ENCODE measurements around the gene LTB4R. TPM values are rescaled to one million over a fixed set of nuclear protein-coding genes. Genes with fewer than 3 reads are reported as not detected.
"Not testable (repeated sequence)": the region's sequence is repeated elsewhere in the genome, so short reads cannot be mapped to it uniquely, and the experiment has no call there.

The LTB4R gene
- polyA plus RNA-seq, 2 of the 4 experiments (the other 2 are of a cell fraction) = 8.3 to 10.2 TPM

DNA sequence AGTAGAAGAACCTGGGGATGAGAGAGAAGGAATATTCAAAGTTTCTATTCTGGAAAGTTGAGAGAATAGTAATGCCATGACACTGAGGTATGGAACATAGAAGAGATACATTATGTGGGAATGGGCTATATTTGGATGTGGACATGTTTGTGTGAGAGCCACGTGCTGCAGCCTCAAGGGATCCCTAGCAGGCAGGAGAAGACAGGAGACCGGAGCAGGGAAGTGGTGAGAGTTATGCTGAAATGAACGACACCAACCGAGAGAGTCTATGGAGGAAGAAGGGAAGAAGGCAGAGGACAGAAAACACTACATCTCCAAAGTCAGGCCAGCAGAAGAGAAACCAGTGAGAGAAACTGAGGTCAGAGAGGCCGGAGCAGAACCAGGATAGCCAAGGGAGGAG lies 38.4 kb downstream of the LTB4R start (continued):
- no peak for TF ChIP-seq HOXB13 (CRISPR knock-in tag; IDR thresholded peaks at IDR 0.05; ENCODE audit: low read depth)

DNA sequence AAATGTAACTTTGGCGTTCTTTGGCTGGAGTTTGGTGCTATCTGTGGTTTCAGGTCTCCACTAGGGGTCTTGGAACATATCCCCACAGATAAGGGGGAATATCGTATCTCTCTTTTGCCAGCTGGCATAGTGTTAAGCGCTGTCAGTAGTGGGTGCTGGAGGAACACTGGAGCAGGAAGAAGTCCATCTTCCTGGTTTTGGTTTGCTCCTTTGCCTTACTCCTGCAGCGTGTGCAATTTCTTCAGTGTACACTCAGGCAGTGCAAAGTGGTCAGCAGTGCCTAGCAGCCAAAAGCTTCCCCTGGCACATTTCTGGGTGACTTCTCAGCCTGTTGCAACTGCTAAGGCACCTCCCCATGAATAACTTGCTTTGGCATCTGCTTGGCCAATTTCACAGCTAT lies 40.2 kb downstream of the LTB4R start:
- Histone ChIP-seq H3K9me3 (no peaks in the 10 kb centered on the region), H3K4me3 (no peak overlapping the region), H3K4me2 (no peak overlapping the region), H3K27ac (no peak overlapping the region), H3K4me1 (peaks cover 17% of the 10 kb centered on the region)
- peak; percentile 55 to 70; a peak in 4 of 6 replicates for ATAC-seq
- no peak for FAIRE-seq
- 43% methylated on average over 4 of the region's 4 CpGs for WGBS (ENCODE audit: missing lambda C conversion rate)
- ChIA-PET POLR2A (interaction anchor here (1.0 kb wide), 1 partner anchor 80 kb away, joined by 4 read pairs; no protein-coding TSS in a partner anchor), CTCF (interaction anchor here (0.9 to 4.2 kb wide), 7 partner anchors 14 to 86 kb away, joined by 3 to 40 read pairs (median 4); partner anchors contain the start of gene ADCY4)
- TF ChIP-seq SMC3 (IDR thresholded peaks at IDR 0.05) = no peak
- TF ChIP-seq NR3C1 (IDR thresholded peaks at IDR 0.05) = no peak
- TF ChIP-seq ZC3H11A (IDR thresholded peaks at IDR 0.05) = no peak
- no peak for TF ChIP-seq MAFK (IDR thresholded peaks at IDR 0.05; ENCODE audit: partially characterized antibody)
- no peak for TF ChIP-seq POLR2A (IDR thresholded peaks at IDR 0.05; ENCODE audit: low read length)
- no peak for TF ChIP-seq EHF (CRISPR knock-in tag; IDR thresholded peaks at IDR 0.05)
- TF ChIP-seq, protein P1, sequence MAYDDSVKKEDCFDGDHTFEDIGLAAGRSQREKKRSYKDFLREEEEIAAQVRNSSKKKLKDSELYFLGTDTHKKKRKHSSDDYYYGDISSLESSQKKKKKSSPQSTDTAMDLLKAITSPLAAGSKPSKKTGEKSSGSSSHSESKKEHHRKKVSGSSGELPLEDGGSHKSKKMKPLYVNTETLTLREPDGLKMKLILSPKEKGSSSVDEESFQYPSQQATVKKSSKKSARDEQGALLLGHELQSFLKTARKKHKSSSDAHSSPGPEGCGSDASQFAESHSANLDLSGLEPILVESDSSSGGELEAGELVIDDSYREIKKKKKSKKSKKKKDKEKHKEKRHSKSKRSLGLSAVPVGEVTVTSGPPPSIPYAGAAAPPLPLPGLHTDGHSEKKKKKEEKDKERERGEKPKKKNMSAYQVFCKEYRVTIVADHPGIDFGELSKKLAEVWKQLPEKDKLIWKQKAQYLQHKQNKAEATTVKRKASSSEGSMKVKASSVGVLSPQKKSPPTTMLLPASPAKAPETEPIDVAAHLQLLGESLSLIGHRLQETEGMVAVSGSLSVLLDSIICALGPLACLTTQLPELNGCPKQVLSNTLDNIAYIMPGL (CRISPR knock-in tag; IDR thresholded peaks at IDR 0.05; ENCODE audit: borderline replicate concordance) = no peak
- no peak for TF ChIP-seq RAD21 (conservative IDR thresholded peaks at IDR 0.05 in 1 of 2, IDR thresholded peaks at IDR 0.05 in 1 of 2)
- no peak for TF ChIP-seq ZNF302 (CRISPR knock-in tag; IDR thresholded peaks at IDR 0.05)
- no peak for TF ChIP-seq RNF2 (IDR thresholded peaks at IDR 0.05; ENCODE audit: borderline replicate concordance, low read depth)
- TF ChIP-seq EHMT2 (IDR thresholded peaks at IDR 0.05; ENCODE audit: low read depth) = no peak
- DNase-seq (ENCODE audit: low read depth in 1 of 2, low spot score in 1 of 2) = no peak

DNA sequence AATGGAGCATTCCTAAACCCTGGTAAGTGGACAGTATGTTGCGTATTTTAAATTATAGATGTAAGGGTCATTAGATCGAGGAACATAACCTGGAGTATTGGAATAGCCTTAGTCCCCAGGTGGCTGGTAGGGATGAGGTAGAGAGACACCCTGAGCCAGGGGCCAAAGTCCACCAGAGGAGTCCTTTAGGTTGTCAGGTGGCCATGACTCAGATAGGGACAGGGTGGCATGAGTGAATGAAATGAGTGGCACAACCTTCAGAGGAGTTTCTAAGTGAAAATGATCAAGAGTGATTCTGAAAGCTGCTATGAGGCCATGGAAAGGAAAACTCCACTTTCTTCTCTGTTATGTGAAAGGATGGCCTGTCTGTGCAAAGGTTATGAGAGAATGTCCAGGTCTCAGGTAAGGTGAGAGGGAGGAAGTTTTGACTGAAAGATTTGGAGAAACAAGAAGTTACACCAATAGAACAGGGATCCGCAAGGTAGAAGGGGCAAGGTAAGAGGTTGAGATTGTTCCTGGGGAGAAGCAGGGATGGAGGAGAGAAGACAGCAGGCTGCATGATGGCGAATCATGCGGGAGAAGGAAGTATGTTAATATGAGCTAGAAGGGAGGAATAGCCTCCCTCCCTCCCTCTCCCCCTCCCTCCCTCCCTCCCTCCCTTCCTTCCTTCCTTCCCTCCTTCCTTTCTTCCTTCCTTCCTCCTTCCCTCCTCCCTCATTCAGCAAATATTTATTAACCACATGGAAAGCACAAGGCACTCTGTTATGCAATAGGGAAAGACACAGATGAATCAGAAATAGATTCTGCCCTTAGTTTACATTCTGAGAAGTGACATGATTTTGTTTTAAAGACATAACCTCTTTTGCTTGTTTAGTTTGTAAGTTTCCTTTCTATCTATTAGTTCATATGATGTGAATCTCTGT lies 42.5 kb downstream of the LTB4R start:
- ChIA-PET POLR2A (interaction anchor here (0.6 kb wide), 1 partner anchor 8 kb away, joined by 3 read pairs; no protein-coding TSS in a partner anchor), CTCF (interaction anchor here (0.6 to 6.0 kb wide), 7 partner anchors 12 to 83 kb away, joined by 3 to 35 read pairs (median 4); partner anchors contain the start of gene ADCY4)
- WGBS (ENCODE audit: missing lambda C conversion rate) = 77% methylated on average over 5 of the region's 5 CpGs
- Histone ChIP-seq H3K4me1 (peaks cover 17% of the 10 kb centered on the region), H3K4me2 (peak overlapping the region; percentile 57), H3K4me3 (no peak overlapping the region), H3K9me3 (no peaks in the 10 kb centered on the region), H3K27ac (peak overlapping the region; percentile 25 to 33; a peak in 4 of 6 replicates)
- TF ChIP-seq CEBPB (IDR thresholded peaks at IDR 0.05) (peak; percentile 51 to 59; a peak in 3 of 4 replicates), FOXS1 (CRISPR knock-in tag; IDR thresholded peaks at IDR 0.05) (no peak), HOXA7 (CRISPR knock-in tag; IDR thresholded peaks at IDR 0.05) (no peak), RFX5 (IDR thresholded peaks at IDR 0.05) (no peak), ZNF302 (CRISPR knock-in tag; IDR thresholded peaks at IDR 0.05) (no peak), JUN (IDR thresholded peaks at IDR 0.05) (no peak)
- DNase-seq (ENCODE audit: low read depth in 1 of 2, low spot score in 1 of 2) (no peak), ATAC-seq (peak; percentile 38 to 74; a peak in 4 of 6 replicates), FAIRE-seq (no peak)

DNA sequence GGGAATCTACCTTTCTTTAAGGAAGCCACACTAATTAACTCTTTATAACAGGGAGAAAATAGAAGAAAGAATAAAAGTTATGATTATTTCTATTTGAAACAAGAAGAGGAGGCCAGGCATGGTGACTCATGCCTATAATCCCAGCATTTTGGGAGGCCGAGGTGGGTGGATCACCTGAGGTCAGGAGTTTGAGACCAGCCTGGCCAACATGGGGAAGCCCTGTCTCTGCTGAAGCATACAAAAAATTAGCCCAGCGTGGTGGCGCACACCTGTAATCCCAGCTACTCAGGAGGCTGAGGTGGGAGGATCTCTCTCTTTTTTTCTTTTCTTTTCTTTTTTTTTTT lies 43.2 kb downstream of the LTB4R start:
- FAIRE-seq; DNase-seq (ENCODE audit: low read depth in 1 of 2, low spot score in 1 of 2); H3K9me3 ChIP-seq; H3K4me3 ChIP-seq; POLR2A ChIA-PET; ATAC-seq: not testable (repeated sequence)
- Histone ChIP-seq H3K4me1 (peaks cover 17% of the 10 kb centered on the region), H3K27ac (0 out of 6 replicates have a peak overlapping the region, but pooled peaks of 1 of the 2 experiments have one; percentile 14), H3K4me2 (peak overlapping the region; percentile 57)
- CTCF ChIA-PET = interaction anchor here (0.6 to 6.0 kb wide), 4 partner anchors 12 to 26 kb away, joined by 3 to 35 read pairs (median 6); partner anchors contain the start of gene ADCY4
- WGBS (ENCODE audit: missing lambda C conversion rate) = 64% methylated on average over 3 of the region's 3 CpGs
